PC-9 (cell line): Measurements from ENCODE around the gene SMIM14. TPM values are rescaled to one million over a fixed set of nuclear protein-coding genes. Genes with fewer than 3 reads are reported as not detected.
A peak's percentile ranks its signal among the peaks of the same experiment; 100 is the strongest.

ENCODE experiments used
- BruUV-seq: library from RNA; stranded (reverse); fragments of 400-500 nt; replicated peaks from 2 replicates; lab custom pipeline; 2021; lab: Mats Ljungman, UMichigan
- CTCF ChIA-PET: fragments of 300-600 bp; sonication (Branson Sonifier 250); formaldehyde crosslinking; loops from one replicate; lab custom pipeline; 2022; ENCODE audit warnings: antibody characterized with exemption; lab: Charles Lee
- POLR2A ChIA-PET: fragments of 300-600 bp; sonication (Branson Sonifier 250); formaldehyde crosslinking; loops from one replicate; lab custom pipeline; 2022; ENCODE audit warnings: antibody characterized with exemption; ENCODE audit not compliant: unreplicated experiment; lab: Charles Lee
- DNase-seq, 2 experiments: peaks; one replicate each; pipeline versions ENCODE4 v3.0.0 to v3.0.0-alpha.2; 2015 to 2022; ENCODE audit warnings: mixed read lengths in 1 of 2
- H2AFZ ChIP-seq: fragments of 200-600 bp; sonication (generic); 2 replicates; pipeline ENCODE4 v1.8.1; 2017; ENCODE audit warnings: antibody characterized with exemption
- H3F3A ChIP-seq: fragments of 200-600 bp; sonication (generic); 2 replicates; pipeline ENCODE4 v1.8.1; 2017; ENCODE audit warnings: antibody characterized with exemption, mild to moderate bottlenecking, low read depth; ENCODE audit not compliant: insufficient read depth
- H3K27ac ChIP-seq: fragments of 200-600 bp; sonication (generic); 2 replicates; pipeline ENCODE4 v1.6.1; 2016; ENCODE audit warnings: mixed run types
- H3K27me3 ChIP-seq: fragments of 200-600 bp; sonication (generic); 2 replicates; pipeline ENCODE4 v1.6.1; 2016; ENCODE audit warnings: low read depth, mixed run types; ENCODE audit not compliant: insufficient read depth
- H3K36me3 ChIP-seq: fragments of 200-600 bp; sonication (generic); 2 replicates; pipeline ENCODE4 v1.6.1; 2016; ENCODE audit warnings: low read depth, mixed run types
- H3K4me1 ChIP-seq: fragments of 200-600 bp; sonication (generic); replicated peaks from 2 replicates; pipeline ENCODE4 v1.6.1; 2016; ENCODE audit warnings: mixed run types; ENCODE audit not compliant: insufficient read depth
- H3K4me2 ChIP-seq: fragments of 200-600 bp; sonication (generic); 2 replicates; pipeline ENCODE4 v1.6.1; 2017; ENCODE audit warnings: mixed run types
- H3K4me3 ChIP-seq: fragments of 200-600 bp; sonication (generic); 2 replicates; pipeline ENCODE4 v1.6.1; 2016; ENCODE audit warnings: mixed run types
- H3K79me2 ChIP-seq: fragments of 200-600 bp; sonication (generic); 2 replicates; pipeline ENCODE4 v1.6.1; 2017; ENCODE audit warnings: low read depth, mixed run types
- H3K9me2 ChIP-seq: fragments of 200-600 bp; sonication (generic); 2 replicates; pipeline ENCODE4 v1.8.1; 2017; ENCODE audit warnings: mild to moderate bottlenecking; ENCODE audit not compliant: insufficient read depth
- H3K9me3 ChIP-seq: fragments of 200-600 bp; sonication (generic); 2 replicates; pipeline ENCODE4 v1.8.1; 2016; ENCODE audit warnings: low read depth; ENCODE audit not compliant: insufficient read depth
- H4K20me1 ChIP-seq: fragments of 200-600 bp; sonication (generic); 2 replicates; pipeline ENCODE4 v1.8.1; 2017; ENCODE audit not compliant: insufficient read depth
- CTCF ChIP-seq: fragments of 200-600 bp; sonication (generic); conservative IDR thresholded peaks from 2 replicates; pipeline ENCODE4 v1.6.1; 2017; ENCODE audit warnings: mixed run types, antibody characterized with exemption, mild to moderate bottlenecking, moderate library complexity
- EZH2 ChIP-seq: fragments of 200-600 bp; sonication (generic); IDR thresholded peaks from 2 replicates; pipeline ENCODE4 v1.8.0; 2017; ENCODE audit warnings: antibody characterized with exemption, low read depth
- intact Hi-C: fragments of 100-400 bp; cut with micrococcal nuclease; formaldehyde crosslinking; loops from one replicate; pipeline ENCODE4 v1.10.0; 2022; ENCODE audit not compliant: unreplicated experiment
- total RNA-seq: library from RNA; stranded (reverse); gene quantifications from 2 replicates; pipeline ENCODE4 v1.2.3, GENCODE V29; 2021

Gene SMIM14
- total RNA-seq, 1 experiment from 2014 or later, result 64.1 TPM

- BruUV-seq, result no TSS peak
- DNase-seq, result peak in 1 of 2 experiments; percentile 60
- Histone ChIP-seq H3K4me3 (no peak overlapping the region), H3K9me2 (no peaks in the 10 kb centered on the region), H3K27ac (no peak overlapping the region; the same call in 1 of the 2 replicates), H3K4me1 (peaks cover 61% of the 10 kb centered on the region), H2AFZ (no peak overlapping the region), H3K4me2 (peak overlapping the region; percentile 11; the same call in 1 of the 2 replicates), H3K79me2 (peaks cover 5% of the 10 kb centered on the region), H3F3A (peaks cover 23% of the 10 kb centered on the region; the same call in 1 of the 2 replicates), H3K36me3 (peaks cover under 1% of the 10 kb centered on the region; the same call in 1 of the 2 replicates), H4K20me1 (no peaks in the 10 kb centered on the region), H3K9me3 (no peaks in the 10 kb centered on the region), H3K27me3 (no peaks in the 10 kb centered on the region)
- TF ChIP-seq CTCF, result no peak
- no peak for TF ChIP-seq EZH2
- ChIA-PET CTCF (no interaction called here), POLR2A (no interaction called here)
- intact Hi-C loops, result loop anchor here (5.0 kb wide), 1 partner anchor 577 kb away; no protein-coding TSS in a partner anchor
These were observed 24.0 kb downstream of the SMIM14 start for GRCh38 chr4:39614487-39615162.

- H3K4me2 ChIP-seq, result peak overlapping the region; percentile 54
These were observed 25.5 kb downstream of the SMIM14 start for GRCh38 chr4:39613093-39613656.

More at GRCh38 chr4:39613093-39613656, 25.5 kb downstream of the SMIM14 start:
- BruUV-seq, result no TSS peak
- H3K9me2 ChIP-seq, result no peaks in the 10 kb centered on the region
- peak overlapping the region; percentile 69 for H3K27ac ChIP-seq
- no peak overlapping the region for H2AFZ ChIP-seq
- H3K27me3 ChIP-seq, result no peaks in the 10 kb centered on the region
- no peaks in the 10 kb centered on the region for H4K20me1 ChIP-seq
- peaks cover 6% of the 10 kb centered on the region for H3K36me3 ChIP-seq
- H3K9me3 ChIP-seq, result no peaks in the 10 kb centered on the region
- peaks cover 25% of the 10 kb centered on the region; the same call in 1 of the 2 replicates for H3F3A ChIP-seq
- peaks cover 5% of the 10 kb centered on the region for H3K79me2 ChIP-seq
- DNase-seq, result peak in 1 of 2 experiments; percentile 80
- ChIA-PET POLR2A (interaction anchor here (0.6 to 0.7 kb wide), 5 partner anchors 11 to 164 kb away, joined by 4 to 10 read pairs (median 8); partner anchors contain the start of genes SMIM14 and UBE2K), CTCF (interaction anchor here (0.6 kb wide), 1 partner anchor 21 kb away, joined by 3 read pairs; no protein-coding TSS in a partner anchor)
- H3K4me1 ChIP-seq, result peaks cover 74% of the 10 kb centered on the region
- intact Hi-C loops, result loop anchor here (5.0 kb wide), 1 partner anchor 576 kb away; no protein-coding TSS in a partner anchor
- no peak for TF ChIP-seq CTCF
- no peak for TF ChIP-seq EZH2
- peak overlapping the region; percentile 7; the same call in 1 of the 2 replicates for H3K4me3 ChIP-seq
